HG03045 (cell line): ENCODE results near the gene LBR.

Experiments used
- ATAC-seq: cut with Tn5 transposase; IDR thresholded peaks from one replicate; pipeline ENCODE4 v1.9.1; 2021; ENCODE audit warnings: mild to moderate bottlenecking, moderate library complexity; ENCODE audit not compliant: unreplicated experiment

The LBR gene

DNA sequence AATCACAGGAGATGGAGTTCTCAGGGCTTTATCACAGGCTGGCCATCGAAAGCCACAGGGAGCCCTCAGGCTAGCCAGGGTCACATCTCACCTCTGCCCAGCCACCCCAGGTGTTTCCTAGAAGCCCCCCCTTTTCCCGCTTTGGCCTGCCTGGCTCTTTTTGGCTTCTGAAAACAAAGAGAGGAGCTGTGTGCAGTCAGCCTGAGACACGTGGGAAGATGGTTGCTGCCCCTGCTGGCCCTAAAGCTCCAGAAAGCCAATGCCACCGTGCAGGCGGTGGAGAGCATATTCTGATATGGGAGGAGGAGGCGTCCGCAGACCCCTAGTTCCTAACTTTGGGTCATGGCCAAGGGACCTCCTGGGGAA is 18.7 kb upstream of the LBR start:
- no peak for ATAC-seq

DNA sequence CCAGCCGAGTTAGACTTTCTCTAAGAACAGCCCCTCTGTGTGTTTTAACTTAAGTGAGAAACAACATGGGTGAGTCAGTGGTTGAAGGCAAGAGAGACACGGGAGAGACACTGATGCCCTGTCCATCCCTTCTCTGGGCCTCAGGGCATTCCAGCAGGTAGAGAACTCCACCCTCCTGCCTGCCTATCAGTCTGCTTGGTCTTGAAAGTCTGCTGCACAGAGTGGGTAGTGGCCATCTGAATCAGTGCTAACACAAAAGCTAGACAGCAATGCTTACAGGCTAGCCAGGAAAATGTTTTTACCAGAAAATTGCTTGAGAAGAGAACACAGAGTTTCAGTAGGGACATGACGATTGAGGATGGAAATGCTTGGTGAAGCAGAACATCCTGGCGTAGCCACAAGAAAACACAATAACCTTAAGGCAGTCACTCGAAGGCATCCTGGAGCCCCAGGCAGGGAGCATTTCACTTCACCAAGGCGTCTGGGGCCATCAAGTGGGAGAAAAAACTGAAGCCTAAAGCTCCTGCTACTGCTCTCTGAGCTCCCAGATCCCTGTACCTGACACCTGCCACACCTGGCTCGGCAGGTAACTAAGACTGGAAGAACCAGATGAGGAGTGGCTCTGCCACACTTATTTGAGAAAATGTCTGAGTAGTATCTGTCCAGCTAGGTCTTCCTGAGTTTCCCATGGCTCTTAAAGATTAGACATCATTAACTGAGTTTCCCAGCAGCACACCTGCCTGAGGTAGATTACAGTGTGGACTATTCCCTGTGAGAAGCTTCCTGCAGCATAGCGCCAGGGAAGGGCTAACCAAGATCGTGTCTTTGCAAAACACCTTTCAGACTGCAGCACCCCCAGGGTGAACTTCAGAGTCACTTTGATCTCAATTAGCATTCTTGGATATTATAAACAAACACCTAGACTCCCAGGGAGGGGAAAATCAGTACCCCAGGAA is 18.1 kb upstream of the LBR start:
- no peak for ATAC-seq

DNA sequence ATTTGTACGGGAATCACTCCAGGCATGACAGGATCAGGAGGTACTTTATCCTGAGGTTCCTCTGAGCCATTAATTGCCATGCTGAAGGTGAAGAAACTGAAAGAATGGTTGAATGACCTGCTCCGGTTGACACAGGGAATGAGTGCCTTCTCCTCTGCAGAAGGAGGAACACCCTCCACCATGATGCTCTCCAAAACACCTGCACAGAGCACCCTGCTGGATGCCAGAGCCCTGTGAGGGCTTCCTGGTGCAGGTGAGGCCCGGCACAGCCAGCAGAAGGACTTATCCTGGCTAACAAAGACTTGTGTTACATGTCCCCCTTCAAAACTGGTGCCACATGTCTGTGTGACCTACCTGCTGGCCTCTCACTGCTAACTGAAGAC is 14.3 kb upstream of the LBR start:
- ATAC-seq = no peak

DNA sequence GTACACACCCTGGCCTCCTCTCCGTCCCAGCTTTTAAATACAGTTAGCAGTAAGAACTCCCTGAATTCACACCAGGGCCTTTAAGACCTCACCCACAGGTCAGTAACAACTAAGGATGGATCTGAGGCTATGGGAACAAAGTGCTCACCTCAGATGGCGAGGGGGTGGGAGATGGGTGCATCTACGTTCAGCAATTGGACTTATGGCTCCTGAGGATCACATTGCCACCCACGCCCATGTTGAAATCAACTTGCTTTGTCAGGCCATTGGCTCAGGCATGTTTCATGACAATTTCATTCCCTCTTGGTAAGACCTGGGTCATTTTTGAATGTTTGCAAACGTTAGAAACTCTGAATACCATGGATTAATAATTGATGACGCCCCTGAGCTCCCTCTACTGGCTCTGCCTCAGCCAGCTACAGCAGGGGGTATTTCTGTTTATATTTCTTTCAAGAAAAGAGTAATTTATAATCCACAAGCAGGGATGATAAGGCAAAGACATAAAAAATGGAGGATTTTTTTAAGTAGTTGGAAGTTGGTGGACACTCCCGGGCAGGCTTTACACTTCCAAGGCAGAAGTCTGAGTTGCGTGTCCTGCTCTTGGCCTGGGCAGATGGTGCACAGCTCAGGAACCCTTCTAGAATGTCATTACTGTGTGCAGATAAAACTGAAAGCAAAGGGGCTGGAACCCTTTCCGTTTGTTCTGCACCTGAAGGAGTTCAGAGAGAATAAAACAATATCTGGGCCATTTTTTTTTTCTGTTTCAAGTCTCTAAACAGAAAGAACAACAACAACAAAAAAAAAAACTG is 13.7 kb upstream of the LBR start:
- ATAC-seq = peak; percentile 36

DNA sequence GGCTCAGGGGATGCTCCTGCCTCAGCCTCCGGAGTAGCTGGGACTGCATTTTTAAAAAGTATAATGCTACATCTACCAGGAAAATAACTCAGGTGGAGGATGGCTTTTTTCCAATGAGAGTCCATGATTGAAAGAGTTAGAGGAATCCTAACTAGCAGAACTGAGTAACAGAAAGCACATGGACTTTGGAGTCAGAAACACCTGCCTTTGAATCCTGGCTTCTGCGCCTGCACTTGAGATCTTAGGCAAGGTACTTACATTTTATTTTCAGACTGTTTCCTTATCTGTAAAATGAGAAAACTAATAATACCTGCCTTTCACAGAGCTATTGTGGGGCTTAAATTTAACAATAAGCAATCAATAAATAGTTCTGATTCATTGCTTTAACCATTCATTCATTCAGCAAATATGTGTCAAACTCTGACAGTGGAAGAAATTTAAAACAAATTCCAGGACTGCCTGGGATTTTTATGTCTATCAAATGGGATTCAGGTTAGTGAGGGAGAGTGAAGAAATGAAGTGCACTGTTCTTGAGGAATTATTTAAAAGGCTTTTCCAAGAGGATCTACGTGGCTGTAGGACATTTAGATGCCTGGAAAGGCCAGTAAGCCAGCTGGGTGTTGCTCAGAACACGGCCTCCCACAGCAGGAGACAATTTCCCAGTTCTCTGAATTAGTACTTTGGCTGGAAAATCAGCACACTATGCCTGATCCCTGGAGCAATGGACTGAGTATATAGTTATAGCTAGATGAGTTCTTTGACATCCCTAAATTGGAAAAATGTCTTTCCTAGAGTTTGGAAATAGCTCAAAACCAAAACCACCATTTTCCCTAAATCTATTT is 12.8 kb upstream of the LBR start:
- ATAC-seq = no peak

DNA sequence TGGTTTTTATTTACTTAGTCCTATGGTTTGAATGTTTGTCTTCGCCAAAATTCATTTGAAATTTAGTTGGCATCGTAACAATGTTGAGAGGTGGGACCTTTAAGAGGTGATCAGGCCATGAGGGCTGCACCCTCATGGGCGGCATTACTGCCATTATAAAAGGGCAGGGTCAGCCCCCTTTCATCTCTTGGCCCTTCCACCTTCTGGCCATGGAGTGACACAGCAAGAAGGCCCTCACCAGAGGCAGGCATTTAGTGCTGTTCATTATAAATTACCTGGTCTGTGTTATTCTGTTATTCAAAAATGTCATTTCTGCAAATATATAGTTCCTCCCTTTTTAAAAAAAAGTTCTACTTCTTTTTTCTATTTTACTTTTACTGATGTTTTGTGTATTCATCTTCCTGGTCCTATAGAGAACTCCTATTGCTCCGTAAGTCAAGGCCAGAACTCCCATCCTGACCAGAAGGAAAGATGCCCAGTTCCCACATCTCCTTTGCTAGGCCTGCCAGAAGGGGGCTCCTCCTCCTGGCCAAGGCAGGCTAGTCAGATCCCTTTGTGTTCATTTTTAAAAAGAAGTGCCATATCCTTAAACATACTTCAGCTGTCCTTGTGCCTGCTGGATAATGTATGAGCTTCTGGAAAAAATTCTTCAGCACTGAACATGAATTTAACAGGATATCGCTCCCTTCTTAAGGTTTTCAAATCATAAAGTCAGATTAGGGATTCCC is 10.0 kb upstream of the LBR start:
- ATAC-seq = no peak

DNA sequence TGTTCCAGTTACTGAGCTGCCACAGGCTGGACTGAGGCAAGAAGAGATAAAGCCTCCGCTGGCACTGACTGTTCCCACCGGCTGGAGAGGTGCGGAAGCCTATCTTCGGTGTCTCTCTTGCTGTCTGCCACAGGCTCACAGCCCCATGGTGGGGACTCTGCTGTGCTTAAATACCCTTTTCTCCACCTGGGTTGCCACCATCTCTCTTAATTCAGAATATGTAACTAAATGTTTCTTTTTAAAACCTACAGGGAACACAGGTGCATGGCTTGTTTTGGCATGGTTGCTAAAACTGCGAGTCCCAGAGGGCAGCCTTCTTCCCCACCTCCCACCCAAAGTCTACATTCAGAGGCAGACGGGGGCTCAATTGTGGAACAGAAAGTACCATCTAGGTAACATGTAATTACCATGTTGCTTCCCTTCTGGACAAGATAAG is 8.1 kb upstream of the LBR start:
- peak; percentile 65 for ATAC-seq

DNA sequence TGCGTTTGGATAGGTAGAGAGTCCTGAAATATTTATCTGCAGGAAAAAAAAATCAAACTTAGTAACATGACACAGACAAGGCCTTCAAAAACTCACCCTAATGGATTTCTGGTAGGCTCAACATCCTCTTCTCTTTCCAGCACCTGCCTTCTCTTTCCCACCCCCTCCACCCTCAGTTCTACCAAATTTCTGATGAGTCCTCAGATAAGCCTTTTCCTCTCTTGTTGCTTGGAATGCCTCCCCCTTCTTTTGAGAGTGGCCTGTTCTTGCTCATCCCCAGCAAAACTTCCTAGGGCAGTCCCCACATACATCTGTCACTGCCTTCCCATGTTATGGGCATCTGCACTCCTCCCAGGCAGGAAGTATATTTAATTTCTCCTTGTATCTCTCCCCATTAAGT is 7.6 kb upstream of the LBR start:
- ATAC-seq = peak; percentile 21

DNA sequence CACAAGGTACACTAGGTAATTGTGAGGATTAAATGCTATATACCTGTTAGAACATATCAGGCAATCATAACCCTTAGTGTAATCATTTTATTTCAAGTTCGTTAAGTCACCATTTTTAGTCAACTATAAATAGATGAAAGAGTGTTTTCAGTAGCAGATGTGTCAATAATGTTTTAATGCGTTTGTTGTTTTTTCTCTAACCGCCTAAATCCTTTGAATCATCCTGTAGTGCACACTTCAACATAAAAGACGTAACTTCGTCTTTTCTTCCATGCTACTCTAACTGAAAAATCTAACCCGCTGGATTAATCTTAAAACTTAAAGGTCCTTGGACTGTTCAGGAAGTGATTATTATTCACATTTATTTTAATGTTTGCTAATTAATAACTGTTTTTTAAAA is 7.2 kb upstream of the LBR start:
- no peak for ATAC-seq

DNA sequence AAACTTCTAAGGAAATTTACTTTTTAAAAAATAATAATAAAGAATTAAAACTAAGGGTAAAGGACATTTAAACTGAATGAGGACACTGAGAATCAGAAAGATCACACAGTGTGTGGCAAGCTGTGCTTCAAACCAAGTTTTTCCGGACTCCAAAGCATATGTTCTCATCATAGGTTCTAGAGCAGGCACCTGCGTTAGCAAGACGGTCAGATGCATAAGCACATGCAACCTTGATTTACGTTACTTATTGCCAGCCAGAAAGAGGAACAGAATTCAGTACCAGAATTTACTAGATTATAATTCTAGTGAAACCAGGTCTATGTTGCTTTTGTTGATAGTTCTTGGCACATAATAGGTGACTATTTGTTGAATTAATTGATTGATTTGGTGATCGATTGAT is 6.2 kb upstream of the LBR start:
- ATAC-seq = no peak

DNA sequence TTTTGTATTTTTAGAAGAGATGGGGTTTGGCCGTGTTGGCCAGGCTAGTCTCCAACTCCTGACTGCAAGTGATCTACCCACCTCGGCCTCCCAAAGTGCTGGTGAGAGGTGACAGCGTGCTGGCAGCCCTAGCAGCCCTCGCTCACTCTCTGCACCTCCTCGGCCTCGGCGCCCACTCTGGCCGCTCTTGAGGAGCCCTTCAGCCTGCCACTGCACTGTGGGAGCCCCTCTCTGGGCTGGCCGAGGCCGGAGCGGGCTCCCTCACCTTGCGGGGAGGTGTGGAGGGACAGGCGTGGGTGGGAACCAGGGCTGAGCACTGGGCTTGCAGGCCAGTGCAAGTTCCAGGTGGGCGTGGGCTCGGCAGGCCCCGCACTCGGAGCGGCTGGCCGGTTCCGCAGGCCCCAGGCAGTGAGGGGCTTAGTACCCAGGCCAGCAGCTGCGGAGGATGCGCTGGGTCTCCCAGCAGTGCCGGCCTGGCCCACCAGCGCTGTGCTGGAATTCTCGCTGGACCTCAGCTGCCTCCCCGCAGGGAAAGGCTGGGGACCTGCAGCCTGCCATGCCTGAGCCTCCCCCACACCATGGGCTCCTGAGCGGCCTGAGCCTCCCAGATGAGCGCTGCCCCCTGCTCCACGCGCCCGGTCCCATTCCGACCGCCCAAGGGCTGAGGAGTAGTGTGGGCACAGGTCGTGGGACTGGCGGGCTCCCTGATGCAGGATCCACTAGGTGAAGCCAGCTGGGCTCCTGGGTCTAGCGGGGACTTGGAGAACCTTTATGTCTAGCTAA is 3.4 kb upstream of the LBR start:
- ATAC-seq = no peak

DNA sequence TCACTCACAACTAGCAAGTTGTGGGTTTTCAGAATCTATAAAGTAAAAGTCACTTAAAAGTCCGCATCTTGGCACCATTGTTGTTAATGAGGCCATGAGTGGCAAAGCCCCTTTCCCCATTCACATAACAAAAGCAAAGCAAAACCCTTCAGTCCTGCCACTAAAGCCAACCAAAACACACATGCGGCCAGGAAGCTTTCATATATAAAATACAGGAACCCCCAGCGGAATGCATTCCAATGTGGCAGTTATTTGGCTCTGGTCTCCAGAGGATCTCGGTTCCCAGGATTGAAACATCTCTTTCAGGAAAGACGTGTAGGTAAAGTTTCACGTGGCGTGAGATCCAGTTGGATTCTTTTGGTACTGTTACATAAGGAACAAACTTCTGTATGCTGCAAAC is 2.5 kb upstream of the LBR start:
- ATAC-seq = no peak

DNA sequence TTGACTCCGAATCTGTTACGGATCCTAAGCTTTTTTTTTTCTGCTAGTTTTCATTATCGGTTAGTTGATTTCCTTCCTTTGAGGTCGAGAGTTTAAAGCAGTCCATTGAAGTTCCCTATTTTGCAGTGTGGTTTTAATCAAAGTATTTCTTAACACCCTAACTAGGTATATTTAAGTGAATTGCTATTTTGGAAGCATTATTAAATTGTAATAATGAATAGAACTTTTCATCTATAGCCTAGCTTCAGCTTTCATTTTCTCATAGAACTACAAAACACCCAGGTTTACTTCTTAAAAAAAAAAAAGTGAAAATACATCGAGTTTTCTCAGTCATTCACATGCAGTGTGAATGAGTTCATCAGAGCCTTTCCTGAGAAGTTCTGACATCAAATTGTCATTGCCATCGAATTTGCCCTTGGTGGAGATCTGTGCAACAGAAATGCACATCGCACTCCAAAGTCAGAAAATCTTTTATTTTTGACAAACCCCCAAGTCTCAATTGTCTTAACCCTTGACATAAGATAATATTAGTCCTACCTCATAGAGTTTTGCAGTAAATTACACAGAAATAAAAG is 1.1 kb upstream of the LBR start:
- no peak for ATAC-seq

DNA sequence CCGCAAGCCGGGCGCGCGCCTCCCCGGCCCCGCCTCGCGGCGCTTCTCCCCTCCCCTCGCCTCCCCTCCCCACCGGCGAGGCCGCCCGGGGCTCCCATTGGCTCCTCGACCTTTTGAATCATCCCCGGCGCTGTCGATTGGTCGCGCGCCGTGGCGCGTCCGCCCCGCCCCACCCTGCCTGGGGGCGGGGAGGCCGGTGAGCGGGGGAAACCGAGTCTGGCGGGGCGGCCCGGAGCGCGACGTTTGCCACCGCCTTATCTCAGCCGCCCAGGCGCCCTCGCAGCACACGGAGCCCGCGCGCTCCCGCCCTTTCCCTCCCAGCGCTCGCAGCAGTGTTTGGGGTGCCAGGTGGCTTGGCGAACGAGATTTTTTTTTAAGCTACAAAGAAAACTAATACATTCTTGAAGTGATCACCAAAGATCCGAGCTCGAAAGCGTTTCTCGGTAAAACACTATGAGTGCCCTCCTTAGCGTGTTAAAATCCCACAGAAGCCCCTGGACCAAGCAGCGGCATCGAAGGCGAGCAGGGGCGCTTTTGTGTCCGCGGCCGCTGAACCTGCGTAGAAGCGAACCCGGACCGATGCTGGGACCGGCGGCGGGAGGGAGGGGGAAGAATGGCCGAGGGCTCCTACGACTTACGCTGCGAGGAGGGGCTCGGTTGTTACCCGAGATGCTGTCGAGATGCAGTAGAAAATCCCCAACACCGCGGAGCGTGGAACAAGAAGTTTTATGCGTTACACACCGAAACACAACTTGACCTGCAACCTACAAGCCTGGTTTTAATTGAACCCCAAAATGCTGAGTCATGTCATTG is 436 bp upstream of the LBR start:
- peak; percentile 93 for ATAC-seq

DNA sequence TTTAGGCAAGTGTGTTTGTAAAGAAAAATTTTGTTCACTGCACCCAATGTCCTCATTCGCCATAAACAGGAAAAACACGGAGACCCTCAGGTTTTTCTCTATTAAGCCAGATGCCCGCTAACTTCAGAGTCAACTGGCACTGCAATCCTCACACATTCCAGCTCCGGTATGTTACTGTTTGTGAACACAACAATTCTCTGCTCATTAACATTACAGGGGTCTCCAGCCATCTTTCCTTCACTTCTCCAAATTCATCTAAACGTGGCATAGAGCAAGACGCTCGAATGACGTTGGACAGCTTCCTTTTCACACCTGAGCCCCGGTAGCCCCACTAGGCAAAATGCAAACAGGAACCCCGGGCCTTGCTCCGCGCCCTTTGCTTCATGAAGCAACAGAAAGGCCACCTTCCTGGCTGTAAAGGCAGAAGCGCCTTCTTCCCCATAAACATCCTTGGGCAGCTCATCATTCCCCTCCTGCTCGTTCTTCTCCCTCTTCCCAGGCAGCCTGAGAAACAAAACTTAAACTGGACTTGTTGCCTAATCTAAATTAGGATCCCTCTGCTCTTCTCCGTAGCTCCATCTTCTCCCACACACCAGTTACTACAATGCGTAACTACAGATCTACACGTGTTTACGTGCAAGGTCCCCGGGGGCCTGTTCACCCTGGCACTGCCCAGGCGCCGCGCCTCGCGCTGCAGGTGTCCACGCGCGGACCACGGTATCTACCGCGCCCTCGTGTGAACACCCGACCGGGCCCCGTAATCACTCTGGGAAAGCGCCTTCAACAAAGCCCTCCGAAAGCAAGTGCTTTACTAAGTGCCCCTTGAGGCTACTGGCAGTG is 1.2 kb downstream of the LBR start:
- ATAC-seq = no peak

DNA sequence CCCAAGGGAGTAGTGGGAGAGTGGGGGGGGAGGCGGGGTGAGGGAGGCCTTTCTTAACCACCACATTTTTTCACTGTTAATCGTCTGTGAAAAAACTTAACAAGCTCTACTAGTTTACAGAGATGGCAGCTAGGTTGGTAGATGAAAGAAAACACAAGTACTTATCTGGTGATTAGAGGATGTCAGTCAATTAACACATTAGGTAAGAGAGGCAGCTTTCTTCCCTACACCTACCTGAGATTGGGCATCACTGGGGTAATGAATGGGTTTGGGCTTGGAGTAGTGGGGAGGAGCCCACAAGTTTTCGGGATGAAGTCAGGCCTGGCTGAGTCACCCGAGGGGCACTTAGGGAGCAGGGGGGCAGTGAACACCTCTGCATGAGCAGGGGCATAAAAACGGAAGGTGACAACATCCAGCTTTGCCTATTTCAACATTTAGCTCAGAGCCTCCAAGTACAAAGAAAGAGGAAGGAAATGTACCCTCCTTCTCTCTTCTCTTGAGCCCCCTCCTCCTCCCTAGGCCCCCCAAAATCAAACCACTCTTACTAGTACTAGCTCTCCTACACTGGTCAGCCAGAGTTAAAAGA is 2.5 kb downstream of the LBR start:
- ATAC-seq = no peak

DNA sequence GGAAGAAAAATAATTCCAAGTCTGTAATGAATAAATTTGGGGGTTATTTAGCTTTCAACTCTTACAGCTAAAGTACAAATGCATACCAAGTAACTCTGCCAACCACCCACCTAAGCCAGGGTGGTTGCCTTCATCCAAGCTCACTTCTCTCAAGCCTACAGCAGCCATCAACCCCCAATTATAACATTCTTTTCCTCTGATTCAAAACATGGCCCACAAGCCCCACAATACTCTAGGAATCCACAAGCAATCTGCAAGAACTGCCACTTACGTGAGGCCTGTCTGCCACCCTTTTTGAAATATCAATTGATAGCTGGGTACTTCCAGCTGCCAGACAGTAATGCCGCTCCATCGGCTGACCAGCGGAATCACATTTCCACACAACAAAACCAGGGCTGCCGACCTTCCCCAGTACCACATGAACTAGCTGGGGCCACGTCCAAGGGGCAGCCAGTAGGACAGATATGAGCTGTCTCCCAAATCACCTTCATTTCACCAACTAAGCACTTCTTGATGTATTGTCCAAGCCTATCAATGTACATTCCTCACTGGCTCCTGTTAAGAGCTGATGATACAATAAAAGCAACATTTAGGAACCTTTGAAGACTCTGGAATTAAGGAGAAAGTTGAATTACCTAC is 3.2 kb downstream of the LBR start:
- no peak for ATAC-seq
